IPS-18a (cell line): Measurements from ENCODE around the gene FHIT.

Experiments used
- H3K27ac ChIP-seq: one replicate; pipeline ENCODE4 v1.5.1; 2013; ENCODE audit warnings: low read length
- H3K27me3 ChIP-seq: one replicate; pipeline ENCODE4 v1.6.1; 2013; ENCODE audit warnings: mild to moderate bottlenecking, low read length; ENCODE audit not compliant: control insufficient read depth, insufficient read depth
- H3K36me3 ChIP-seq: one replicate; pipeline ENCODE4 v1.6.1; 2013; ENCODE audit warnings: low read depth, low read length; ENCODE audit not compliant: control insufficient read depth
- H3K4me1 ChIP-seq: one replicate; pipeline ENCODE4 v1.6.1; 2013; ENCODE audit warnings: low read depth, low read length; ENCODE audit not compliant: control insufficient read depth
- H3K4me3 ChIP-seq: one replicate; pipeline ENCODE4 v1.5.1; 2013; ENCODE audit warnings: low read length
- H3K9ac ChIP-seq: one replicate; pipeline ENCODE4 v1.6.1; 2013; ENCODE audit warnings: mild to moderate bottlenecking, low read length, moderate library complexity
- H3K9me3 ChIP-seq: one replicate; pipeline ENCODE4 v1.6.1; 2013; ENCODE audit warnings: low read depth, low read length; ENCODE audit not compliant: control insufficient read depth

The FHIT gene

DNA sequence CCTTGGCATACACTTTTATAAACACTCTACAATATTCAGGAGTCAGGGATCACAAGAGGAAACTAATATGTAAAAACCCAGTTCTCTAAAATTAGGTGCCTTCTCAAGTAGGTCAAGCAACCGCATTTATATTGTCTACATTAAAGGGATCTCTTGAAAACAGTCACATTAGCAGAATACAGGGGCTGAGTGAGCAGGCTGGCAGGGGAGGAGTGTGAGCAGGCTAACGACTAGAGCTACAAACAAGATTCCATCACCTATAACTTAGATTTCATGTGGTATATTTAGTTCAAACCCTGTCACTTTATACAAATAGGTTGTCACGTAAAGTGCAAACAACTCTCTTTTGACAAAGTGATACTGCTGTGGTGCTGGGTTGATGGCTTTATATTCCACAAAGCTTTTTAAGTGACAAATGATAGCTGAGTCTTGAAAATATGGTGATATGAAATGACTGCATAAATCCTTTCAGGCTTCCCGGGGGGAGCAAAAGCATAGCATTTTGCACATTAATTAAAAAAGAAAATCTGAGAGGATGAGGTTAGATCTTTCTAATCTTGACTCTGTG, 937.9 kb downstream of the FHIT start:
- Histone ChIP-seq H3K27ac (no peak overlapping the region), H3K27me3 (no peaks in the 10 kb centered on the region), H3K4me3 (no peak overlapping the region), H3K9ac (no peak overlapping the region), H3K4me1 (no peaks in the 10 kb centered on the region), H3K9me3 (no peaks in the 10 kb centered on the region), H3K36me3 (no peaks in the 10 kb centered on the region)

DNA sequence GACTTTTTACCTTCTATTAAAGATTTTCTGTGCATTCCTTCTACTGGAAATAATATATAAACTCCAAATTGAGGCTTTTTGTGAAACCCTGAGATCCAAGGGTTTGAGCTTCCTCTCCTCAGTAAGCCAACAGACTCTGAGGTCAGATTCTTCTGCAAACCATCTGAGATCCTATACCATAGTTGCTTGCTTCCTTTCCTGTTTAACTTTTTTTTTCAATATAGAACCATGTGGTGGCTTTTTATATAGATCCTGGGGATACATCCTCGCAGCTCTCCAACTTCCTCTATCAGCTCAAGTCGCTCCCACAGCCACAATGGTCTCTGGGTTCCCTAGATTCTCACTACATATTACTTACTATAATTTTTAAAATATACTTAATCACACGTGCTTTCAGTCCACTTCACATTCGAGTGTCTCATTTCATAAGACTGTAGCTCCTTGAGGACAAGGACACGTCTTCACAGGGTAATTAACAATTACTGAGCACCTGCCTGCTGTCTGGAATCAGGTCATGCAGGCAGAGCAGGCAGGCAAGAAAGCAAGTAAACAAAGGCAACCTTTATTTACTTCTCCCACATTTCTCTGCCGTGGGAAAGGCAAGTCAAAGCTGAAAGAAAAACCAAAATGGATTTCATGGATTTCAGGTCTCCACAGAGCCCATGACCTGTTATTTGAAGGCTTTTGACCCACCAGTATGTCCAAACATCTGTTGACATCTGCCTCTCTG, 941.5 kb downstream of the FHIT start:
- Histone ChIP-seq H3K9ac (no peak overlapping the region), H3K27ac (no peak overlapping the region), H3K4me3 (no peak overlapping the region), H3K4me1 (no peaks in the 10 kb centered on the region), H3K9me3 (no peaks in the 10 kb centered on the region), H3K27me3 (no peaks in the 10 kb centered on the region), H3K36me3 (no peaks in the 10 kb centered on the region)

DNA sequence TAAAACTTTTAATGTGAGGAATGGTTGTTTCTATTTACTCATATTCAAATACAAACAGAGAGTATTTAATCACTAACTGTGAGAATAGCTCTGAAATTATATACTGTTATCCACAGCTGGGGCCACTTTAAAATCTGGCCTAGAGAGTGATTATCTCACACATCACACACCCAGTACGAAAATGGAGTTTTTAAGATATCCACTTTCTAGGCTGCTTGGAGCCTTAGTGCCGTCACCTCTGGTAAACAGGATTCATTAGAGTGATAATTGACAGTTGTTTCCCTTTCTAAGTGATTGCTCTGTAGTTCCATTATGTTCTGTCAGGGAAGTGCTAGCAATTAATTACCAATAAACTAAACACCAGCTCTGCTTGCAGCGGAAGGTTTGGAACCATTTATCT, 942.4 kb downstream of the FHIT start:
- Histone ChIP-seq H3K27me3 (no peaks in the 10 kb centered on the region), H3K9ac (no peak overlapping the region), H3K4me1 (no peaks in the 10 kb centered on the region), H3K9me3 (no peaks in the 10 kb centered on the region), H3K4me3 (no peak overlapping the region), H3K27ac (no peak overlapping the region), H3K36me3 (no peaks in the 10 kb centered on the region)

DNA sequence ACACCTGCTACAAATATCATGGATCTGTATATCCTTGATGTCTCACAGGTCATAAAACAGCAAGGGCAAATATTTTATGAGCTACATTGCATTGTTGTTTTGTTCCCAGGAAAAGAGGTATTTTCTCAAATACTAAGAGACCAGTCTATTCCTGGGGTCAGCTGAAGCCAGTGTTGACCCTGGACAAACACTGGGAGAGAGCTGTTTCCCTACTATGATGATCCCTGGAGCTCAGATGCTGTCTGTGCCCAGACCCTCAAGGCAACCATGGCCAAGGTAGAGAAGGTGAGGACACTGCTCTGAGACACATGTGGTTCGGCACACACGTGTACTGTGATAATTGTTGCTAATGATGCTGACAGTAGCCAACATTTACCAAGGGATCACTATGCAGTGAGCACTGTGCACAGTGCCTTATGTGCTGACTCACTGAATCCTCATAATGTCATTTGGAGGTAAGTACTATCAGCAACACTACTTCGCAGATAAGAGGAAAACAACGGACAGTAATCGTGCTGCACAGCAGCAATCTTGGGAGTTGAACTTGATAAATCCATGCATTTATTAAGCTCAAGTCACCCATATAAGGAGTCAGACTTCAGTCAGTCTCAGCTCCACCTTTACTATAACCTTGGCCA, 943.6 kb downstream of the FHIT start:
- no peak overlapping the region for H3K9ac ChIP-seq
- H3K4me1 ChIP-seq = no peaks in the 10 kb centered on the region
- H3K27me3 ChIP-seq = no peaks in the 10 kb centered on the region
- H3K4me3 ChIP-seq = no peak overlapping the region
- H3K36me3 ChIP-seq = no peaks in the 10 kb centered on the region
- no peak overlapping the region for H3K27ac ChIP-seq
- no peaks in the 10 kb centered on the region for H3K9me3 ChIP-seq

DNA sequence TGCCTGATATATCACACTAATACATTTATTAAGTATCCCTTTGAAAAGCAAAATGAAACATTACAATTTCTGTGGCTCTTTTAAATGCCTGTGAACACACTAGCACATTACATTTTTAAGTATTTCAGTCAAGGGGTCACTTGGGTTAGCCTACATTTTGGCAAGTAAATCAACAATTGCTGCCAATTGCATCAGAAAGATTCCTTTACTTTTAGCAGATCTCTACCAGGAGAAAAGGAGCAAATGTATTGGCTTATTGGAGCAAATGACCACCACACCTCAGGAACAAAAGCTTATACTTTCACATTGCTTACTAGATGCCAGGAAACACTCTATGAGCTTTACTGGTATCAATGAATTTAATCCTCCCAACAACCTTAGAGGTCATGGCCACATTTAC, 947.1 kb downstream of the FHIT start:
- Histone ChIP-seq H3K27me3 (no peaks in the 10 kb centered on the region), H3K4me1 (no peaks in the 10 kb centered on the region), H3K4me3 (no peak overlapping the region), H3K36me3 (no peaks in the 10 kb centered on the region), H3K9me3 (no peaks in the 10 kb centered on the region), H3K9ac (no peak overlapping the region), H3K27ac (no peak overlapping the region)

DNA sequence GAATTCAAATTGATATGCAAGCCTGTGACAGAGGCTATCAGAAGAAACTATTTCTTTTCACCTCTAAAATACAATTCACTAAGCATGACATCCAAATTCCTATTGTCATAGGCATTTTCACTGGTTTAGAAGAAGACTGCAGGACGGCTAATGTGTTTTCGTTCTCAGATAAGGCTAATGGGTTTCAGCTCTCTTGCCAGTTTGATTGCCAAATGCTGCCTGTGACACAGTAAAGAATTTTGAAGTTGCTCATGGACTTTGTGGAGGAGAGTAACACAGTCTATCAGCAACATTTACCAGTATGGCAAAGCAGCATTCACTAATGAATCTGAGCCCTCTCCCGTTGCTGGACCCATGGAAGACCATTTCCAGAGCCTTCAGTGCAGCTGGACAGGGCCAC, 948.1 kb downstream of the FHIT start:
- no peaks in the 10 kb centered on the region for H3K27me3 ChIP-seq
- H3K27ac ChIP-seq = no peak overlapping the region
- H3K9ac ChIP-seq = no peak overlapping the region
- H3K36me3 ChIP-seq = no peaks in the 10 kb centered on the region
- H3K4me1 ChIP-seq = no peaks in the 10 kb centered on the region
- no peak overlapping the region for H3K4me3 ChIP-seq
- no peaks in the 10 kb centered on the region for H3K9me3 ChIP-seq

DNA sequence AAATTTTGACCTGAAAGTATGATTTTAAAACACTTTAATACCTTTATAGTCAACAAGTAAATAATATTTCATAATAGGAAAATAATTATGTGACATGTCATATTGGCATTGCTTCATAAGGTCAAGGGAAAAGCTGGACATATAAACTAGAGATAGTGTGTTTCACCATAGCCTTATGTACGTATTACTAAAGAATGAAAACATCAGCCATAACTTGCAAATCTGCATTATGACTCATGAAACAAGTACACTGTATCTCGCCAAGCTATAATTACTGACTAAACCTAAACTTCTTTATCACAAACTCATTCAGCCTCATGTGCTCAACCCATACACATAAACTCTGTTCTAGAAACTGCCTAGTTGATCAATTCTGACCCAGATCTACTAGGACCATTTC, 950.1 kb downstream of the FHIT start:
- no peak overlapping the region for H3K4me3 ChIP-seq
- H3K36me3 ChIP-seq = no peaks in the 10 kb centered on the region
- H3K27me3 ChIP-seq = no peaks in the 10 kb centered on the region
- H3K27ac ChIP-seq = no peak overlapping the region
- H3K9me3 ChIP-seq = no peaks in the 10 kb centered on the region
- H3K4me1 ChIP-seq = no peaks in the 10 kb centered on the region
- no peak overlapping the region for H3K9ac ChIP-seq

DNA sequence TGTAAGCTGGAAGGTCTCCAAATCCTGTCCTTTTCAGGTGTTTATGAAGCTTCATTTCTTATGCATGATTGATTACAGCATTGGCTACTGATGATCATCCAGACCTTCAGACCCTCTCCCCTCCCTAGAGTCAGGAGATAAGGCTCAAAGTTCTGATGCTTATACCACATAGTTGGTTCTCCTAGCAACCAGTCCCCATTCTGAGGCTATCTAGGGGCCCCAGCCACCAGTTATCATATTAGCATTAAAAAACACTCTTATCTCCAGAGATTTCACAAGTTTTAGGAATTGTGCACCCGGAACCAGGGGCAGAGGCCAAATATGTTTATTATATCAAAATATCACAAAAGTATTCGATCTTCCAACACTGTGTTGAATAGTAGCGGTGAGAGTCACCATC, 953.1 kb downstream of the FHIT start:
- H3K9ac ChIP-seq = no peak overlapping the region
- H3K4me1 ChIP-seq = no peaks in the 10 kb centered on the region
- H3K9me3 ChIP-seq = no peaks in the 10 kb centered on the region
- no peaks in the 10 kb centered on the region for H3K36me3 ChIP-seq
- H3K27ac ChIP-seq = no peak overlapping the region
- H3K27me3 ChIP-seq = no peaks in the 10 kb centered on the region
- no peak overlapping the region for H3K4me3 ChIP-seq

DNA sequence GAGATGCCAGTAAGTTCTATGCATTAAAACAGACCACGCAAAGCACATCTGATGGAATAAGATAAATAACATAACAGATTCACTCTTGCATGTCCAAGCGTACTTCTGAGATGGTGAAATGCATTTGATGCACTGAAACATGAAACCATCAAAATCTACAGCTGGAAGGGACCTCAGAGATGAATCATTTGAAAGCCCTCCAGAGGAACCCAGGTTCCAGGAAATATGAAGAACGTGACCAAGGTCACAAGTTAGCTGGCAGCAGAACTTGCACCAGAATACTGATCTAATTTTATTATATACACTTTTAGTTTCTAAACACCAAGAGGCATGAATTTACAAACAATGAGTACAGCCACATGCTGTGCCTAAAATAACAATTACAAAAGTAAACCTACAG, 957.1 kb downstream of the FHIT start:
- no peaks in the 10 kb centered on the region for H3K27me3 ChIP-seq
- no peaks in the 10 kb centered on the region for H3K36me3 ChIP-seq
- H3K4me3 ChIP-seq = no peak overlapping the region
- no peak overlapping the region for H3K9ac ChIP-seq
- H3K9me3 ChIP-seq = no peaks in the 10 kb centered on the region
- no peak overlapping the region for H3K27ac ChIP-seq
- no peaks in the 10 kb centered on the region for H3K4me1 ChIP-seq

DNA sequence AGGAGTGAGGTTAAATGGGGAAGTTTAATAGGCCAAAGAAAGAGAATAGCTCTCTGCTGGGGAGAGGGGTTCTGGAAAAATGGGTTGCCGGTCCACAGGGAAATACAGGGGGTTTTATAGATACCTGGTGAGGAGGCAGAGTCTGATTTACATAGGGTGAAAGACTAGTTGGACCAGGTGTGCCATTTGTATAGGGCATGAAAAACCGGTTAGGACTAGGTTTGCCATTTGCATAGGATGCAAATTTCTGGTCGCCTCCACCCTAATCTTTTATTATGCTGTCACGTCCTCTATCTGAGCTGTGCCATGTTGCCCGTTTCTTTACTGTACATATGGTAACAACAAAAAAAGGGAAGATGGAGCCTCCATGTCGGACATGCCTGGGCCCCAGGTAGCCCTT, 960.1 kb downstream of the FHIT start:
- H3K4me3 ChIP-seq = no peak overlapping the region
- no peak overlapping the region for H3K27ac ChIP-seq
- no peaks in the 10 kb centered on the region for H3K9me3 ChIP-seq
- H3K27me3 ChIP-seq = no peaks in the 10 kb centered on the region
- no peak overlapping the region for H3K9ac ChIP-seq
- H3K36me3 ChIP-seq = no peaks in the 10 kb centered on the region
- no peaks in the 10 kb centered on the region for H3K4me1 ChIP-seq

DNA sequence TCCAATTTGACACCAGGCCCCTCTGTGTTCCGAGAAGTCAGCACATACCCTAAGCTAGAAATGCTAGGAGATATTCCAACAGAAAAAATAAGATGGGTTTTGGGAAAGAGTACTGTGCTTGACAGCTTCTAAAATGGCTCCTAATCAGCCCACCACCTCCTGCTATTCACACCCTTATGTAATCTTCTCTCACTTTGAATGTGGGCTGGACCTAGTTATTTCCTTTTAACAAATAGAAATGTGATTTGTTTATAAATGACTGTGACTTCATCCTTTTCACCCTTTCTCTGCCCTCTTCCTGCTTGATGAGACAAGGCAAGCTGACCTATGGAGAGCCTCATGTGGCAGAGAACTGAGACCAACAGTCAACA, 961.1 kb downstream of the FHIT start:
- Histone ChIP-seq H3K4me1 (no peaks in the 10 kb centered on the region), H3K27ac (no peak overlapping the region), H3K9me3 (no peaks in the 10 kb centered on the region), H3K4me3 (no peak overlapping the region), H3K27me3 (no peaks in the 10 kb centered on the region), H3K9ac (no peak overlapping the region), H3K36me3 (no peaks in the 10 kb centered on the region)
